WERI-Rb-1 (cell line): ENCODE data around the gene TMEM187.
A peak's percentile ranks its signal among the peaks of the same experiment; 100 is the strongest.

Experiments
- DNase-seq: peaks from one replicate; pipeline ENCODE4 v3.0.0-alpha.2; 2020
- H3K27ac ChIP-seq: fragments of 250-450 bp; sonication (Bioruptor Pico); 2 replicates; pipeline ENCODE4 v1.5.1; 2020; ENCODE audit warnings: mild to moderate bottlenecking, moderate library complexity
- H3K27me3 ChIP-seq: fragments of 250-450 bp; sonication (Bioruptor Pico); 2 replicates; pipeline ENCODE4 v1.5.1; 2021; ENCODE audit warnings: mild to moderate bottlenecking, low read depth, moderate library complexity; ENCODE audit not compliant: insufficient read depth, severe bottlenecking
- H3K36me3 ChIP-seq: fragments of 250-450 bp; sonication (Bioruptor Pico); 2 replicates; pipeline ENCODE4 v1.5.1; 2020; ENCODE audit warnings: mild to moderate bottlenecking, moderate library complexity
- H3K4me3 ChIP-seq: 2 replicates; pipeline ENCODE4 v1.5.1; 2011; ENCODE audit warnings: low read depth, mild to moderate bottlenecking, control low read depth, low read length
- H3K9me3 ChIP-seq: fragments of 250-450 bp; sonication (Bioruptor Pico); 2 replicates; pipeline ENCODE4 v1.5.1; 2021; ENCODE audit warnings: mild to moderate bottlenecking, moderate library complexity; ENCODE audit not compliant: severe bottlenecking
- TF ChIP-seq, protein P1 (sequence below): IDR thresholded peaks from 2 replicates; pipeline ENCODE4 v1.5.1; 2011; ENCODE audit warnings: low read depth, mild to moderate bottlenecking, control low read depth, inconsistent platforms, low read length

Gene TMEM187

DNA sequence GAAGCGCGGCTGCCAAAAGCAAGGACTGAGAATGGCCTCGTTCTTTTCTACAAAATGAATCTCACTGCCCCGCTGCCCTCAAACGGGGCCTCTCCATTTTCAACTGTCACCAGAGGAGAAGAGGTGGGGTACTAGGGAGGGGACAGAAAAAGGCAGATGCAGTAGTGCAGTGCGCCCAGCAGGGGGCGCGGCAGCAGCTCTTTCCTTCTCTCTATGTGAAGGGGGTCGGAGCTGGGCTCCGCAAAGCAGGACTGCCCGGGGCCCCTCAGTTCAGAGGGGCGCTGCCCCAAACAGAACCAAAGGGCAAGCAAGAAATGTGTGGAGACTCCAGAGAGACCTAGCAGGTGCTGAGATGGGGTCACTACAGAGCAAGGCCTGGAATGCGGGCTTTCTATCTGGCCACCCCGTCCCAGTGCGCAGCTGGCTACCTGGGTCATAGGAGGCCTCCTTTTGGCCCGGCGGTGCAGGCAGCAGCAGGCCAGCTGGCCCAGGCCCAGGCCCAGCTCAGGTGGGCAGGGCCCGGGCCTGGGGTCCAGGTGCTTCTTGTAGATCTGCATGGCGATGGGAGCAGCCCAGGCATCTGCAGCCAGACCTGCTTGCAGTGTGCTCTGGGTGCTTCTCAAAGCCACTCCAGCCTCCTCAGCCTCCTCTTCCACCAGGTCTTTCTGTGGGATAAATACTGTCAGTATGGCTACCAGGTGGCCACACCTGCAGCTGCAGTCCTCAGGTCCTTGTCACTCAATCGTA is 41.2 kb downstream of the TMEM187 start:
- peaks cover 10% of the 10 kb centered on the region for H3K27me3 ChIP-seq
- H3K36me3 ChIP-seq = peaks cover 75% of the 10 kb centered on the region
- DNase-seq = peak; percentile 68
- peak overlapping the region; percentile 1 for H3K27ac ChIP-seq
- H3K9me3 ChIP-seq = no peaks in the 10 kb centered on the region
- TF ChIP-seq, protein P1, sequence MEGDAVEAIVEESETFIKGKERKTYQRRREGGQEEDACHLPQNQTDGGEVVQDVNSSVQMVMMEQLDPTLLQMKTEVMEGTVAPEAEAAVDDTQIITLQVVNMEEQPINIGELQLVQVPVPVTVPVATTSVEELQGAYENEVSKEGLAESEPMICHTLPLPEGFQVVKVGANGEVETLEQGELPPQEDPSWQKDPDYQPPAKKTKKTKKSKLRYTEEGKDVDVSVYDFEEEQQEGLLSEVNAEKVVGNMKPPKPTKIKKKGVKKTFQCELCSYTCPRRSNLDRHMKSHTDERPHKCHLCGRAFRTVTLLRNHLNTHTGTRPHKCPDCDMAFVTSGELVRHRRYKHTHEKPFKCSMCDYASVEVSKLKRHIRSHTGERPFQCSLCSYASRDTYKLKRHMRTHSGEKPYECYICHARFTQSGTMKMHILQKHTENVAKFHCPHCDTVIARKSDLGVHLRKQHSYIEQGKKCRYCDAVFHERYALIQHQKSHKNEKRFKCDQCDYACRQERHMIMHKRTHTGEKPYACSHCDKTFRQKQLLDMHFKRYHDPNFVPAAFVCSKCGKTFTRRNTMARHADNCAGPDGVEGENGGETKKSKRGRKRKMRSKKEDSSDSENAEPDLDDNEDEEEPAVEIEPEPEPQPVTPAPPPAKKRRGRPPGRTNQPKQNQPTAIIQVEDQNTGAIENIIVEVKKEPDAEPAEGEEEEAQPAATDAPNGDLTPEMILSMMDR = peak; percentile 98
- H3K4me3 ChIP-seq = no peak overlapping the region

GRCh38 chrX:154014429-154015380 is 42.2 kb downstream of the TMEM187 start:
- Histone ChIP-seq H3K9me3 (no peaks in the 10 kb centered on the region), H3K4me3 (no peak overlapping the region), H3K27me3 (peaks cover 10% of the 10 kb centered on the region), H3K27ac (no peak overlapping the region), H3K36me3 (peaks cover 75% of the 10 kb centered on the region)
- DNase-seq = no peak
- TF ChIP-seq, protein P1 = no peak

DNA sequence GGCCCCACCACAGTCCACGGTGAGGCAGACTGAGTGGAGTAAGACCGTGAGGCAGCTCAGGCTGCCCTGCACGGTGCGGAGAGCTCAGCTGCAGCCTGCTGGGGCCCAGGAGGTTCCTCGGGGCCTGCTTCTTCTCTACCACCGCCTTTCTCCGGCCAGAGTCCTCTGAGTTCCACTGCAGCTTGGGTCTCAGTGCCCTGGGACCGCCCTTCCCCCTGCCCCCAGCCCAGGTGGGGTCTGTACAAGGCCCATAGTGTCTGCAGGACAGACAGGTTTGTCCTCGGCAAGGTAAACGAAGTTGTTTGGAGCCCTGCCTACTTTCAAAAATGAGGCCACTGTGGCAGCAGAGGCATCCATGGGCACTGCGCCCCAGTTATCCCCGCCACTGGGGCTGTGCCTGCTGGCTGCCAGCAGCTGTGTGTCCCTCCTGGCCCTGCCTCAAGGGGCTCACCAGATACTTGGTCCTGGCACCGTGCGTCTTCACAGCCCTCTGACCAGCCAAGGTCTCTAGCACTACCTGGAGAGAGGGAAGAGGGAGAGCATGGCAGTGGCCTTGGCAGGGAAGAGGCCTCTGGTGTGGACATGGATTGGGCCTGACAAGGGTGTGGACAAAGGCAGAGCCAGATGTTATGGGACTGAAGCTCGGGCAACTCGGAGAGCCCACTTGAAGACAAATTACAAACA is 43.2 kb downstream of the TMEM187 start:
- peaks cover 10% of the 10 kb centered on the region for H3K27me3 ChIP-seq
- H3K27ac ChIP-seq = no peak overlapping the region
- no peaks in the 10 kb centered on the region for H3K9me3 ChIP-seq
- no peak for DNase-seq
- TF ChIP-seq, protein P1 = no peak
- no peak overlapping the region for H3K4me3 ChIP-seq
- peaks cover 67% of the 10 kb centered on the region for H3K36me3 ChIP-seq

GRCh38 chrX:154016366-154017076 is 44.0 kb downstream of the TMEM187 start:
- Histone ChIP-seq H3K27ac (no peak overlapping the region), H3K9me3 (no peaks in the 10 kb centered on the region), H3K27me3 (peaks cover 10% of the 10 kb centered on the region), H3K4me3 (no peak overlapping the region), H3K36me3 (peaks cover 59% of the 10 kb centered on the region)
- TF ChIP-seq, protein P1 = no peak
- DNase-seq = no peak

GRCh38 chrX:154017766-154018517 is 45.4 kb downstream of the TMEM187 start:
- Histone ChIP-seq H3K27ac (peak overlapping the region; percentile 82), H3K4me3 (no peak overlapping the region)
- TF ChIP-seq, protein P1 = no peak

More at GRCh38 chrX:154017766-154018517, 45.4 kb downstream of the TMEM187 start:
- no peak for DNase-seq
- Histone ChIP-seq H3K27me3 (peaks cover 10% of the 10 kb centered on the region), H3K36me3 (peaks cover 45% of the 10 kb centered on the region), H3K9me3 (no peaks in the 10 kb centered on the region)
